PC-9 (cell line): ENCODE measurements around the gene UBN2. TPM values are rescaled to one million over a fixed set of nuclear protein-coding genes. Genes with fewer than 3 reads are reported as not detected.

Source experiments
- BruUV-seq: library from RNA; stranded (reverse); fragments of 400-500 nt; replicated peaks from 2 replicates; lab custom pipeline; 2021; lab: Mats Ljungman, UMichigan
- CTCF ChIA-PET: fragments of 300-600 bp; sonication (Branson Sonifier 250); formaldehyde crosslinking; loops from one replicate; lab custom pipeline; 2022; ENCODE audit warnings: antibody characterized with exemption; lab: Charles Lee
- POLR2A ChIA-PET: fragments of 300-600 bp; sonication (Branson Sonifier 250); formaldehyde crosslinking; loops from one replicate; lab custom pipeline; 2022; ENCODE audit warnings: antibody characterized with exemption; ENCODE audit not compliant: unreplicated experiment; lab: Charles Lee
- DNase-seq, 2 experiments: peaks; one replicate each; pipeline versions ENCODE4 v3.0.0 to v3.0.0-alpha.2; 2015 to 2022; ENCODE audit warnings: mixed read lengths in 1 of 2
- H2AFZ ChIP-seq: fragments of 200-600 bp; sonication (generic); 2 replicates; pipeline ENCODE4 v1.8.1; 2017; ENCODE audit warnings: antibody characterized with exemption
- H3F3A ChIP-seq: fragments of 200-600 bp; sonication (generic); 2 replicates; pipeline ENCODE4 v1.8.1; 2017; ENCODE audit warnings: antibody characterized with exemption, mild to moderate bottlenecking, low read depth; ENCODE audit not compliant: insufficient read depth
- H3K27ac ChIP-seq: fragments of 200-600 bp; sonication (generic); 2 replicates; pipeline ENCODE4 v1.6.1; 2016; ENCODE audit warnings: mixed run types
- H3K27me3 ChIP-seq: fragments of 200-600 bp; sonication (generic); 2 replicates; pipeline ENCODE4 v1.6.1; 2016; ENCODE audit warnings: low read depth, mixed run types; ENCODE audit not compliant: insufficient read depth
- H3K36me3 ChIP-seq: fragments of 200-600 bp; sonication (generic); 2 replicates; pipeline ENCODE4 v1.6.1; 2016; ENCODE audit warnings: low read depth, mixed run types
- H3K4me1 ChIP-seq: fragments of 200-600 bp; sonication (generic); replicated peaks from 2 replicates; pipeline ENCODE4 v1.6.1; 2016; ENCODE audit warnings: mixed run types; ENCODE audit not compliant: insufficient read depth
- H3K4me2 ChIP-seq: fragments of 200-600 bp; sonication (generic); 2 replicates; pipeline ENCODE4 v1.6.1; 2017; ENCODE audit warnings: mixed run types
- H3K4me3 ChIP-seq: fragments of 200-600 bp; sonication (generic); 2 replicates; pipeline ENCODE4 v1.6.1; 2016; ENCODE audit warnings: mixed run types
- H3K79me2 ChIP-seq: fragments of 200-600 bp; sonication (generic); 2 replicates; pipeline ENCODE4 v1.6.1; 2017; ENCODE audit warnings: low read depth, mixed run types
- H3K9me2 ChIP-seq: fragments of 200-600 bp; sonication (generic); 2 replicates; pipeline ENCODE4 v1.8.1; 2017; ENCODE audit warnings: mild to moderate bottlenecking; ENCODE audit not compliant: insufficient read depth
- H3K9me3 ChIP-seq: fragments of 200-600 bp; sonication (generic); 2 replicates; pipeline ENCODE4 v1.8.1; 2016; ENCODE audit warnings: low read depth; ENCODE audit not compliant: insufficient read depth
- H4K20me1 ChIP-seq: fragments of 200-600 bp; sonication (generic); 2 replicates; pipeline ENCODE4 v1.8.1; 2017; ENCODE audit not compliant: insufficient read depth
- EZH2 ChIP-seq: fragments of 200-600 bp; sonication (generic); IDR thresholded peaks from 2 replicates; pipeline ENCODE4 v1.8.0; 2017; ENCODE audit warnings: antibody characterized with exemption, low read depth
- intact Hi-C: fragments of 100-400 bp; cut with micrococcal nuclease; formaldehyde crosslinking; loops from one replicate; pipeline ENCODE4 v1.10.0; 2022; ENCODE audit not compliant: unreplicated experiment
- total RNA-seq: library from RNA; stranded (reverse); gene quantifications from 2 replicates; pipeline ENCODE4 v1.2.3, GENCODE V29; 2021
- TF ChIP-seq, protein P1 (sequence below): fragments of 200-600 bp; sonication (generic); conservative IDR thresholded peaks from 2 replicates; pipeline ENCODE4 v1.6.1; 2017; ENCODE audit warnings: mixed run types, antibody characterized with exemption, mild to moderate bottlenecking, moderate library complexity

UBN2 gene
- total RNA-seq, 1 experiment from 2014 or later: 34.1 TPM

DNA sequence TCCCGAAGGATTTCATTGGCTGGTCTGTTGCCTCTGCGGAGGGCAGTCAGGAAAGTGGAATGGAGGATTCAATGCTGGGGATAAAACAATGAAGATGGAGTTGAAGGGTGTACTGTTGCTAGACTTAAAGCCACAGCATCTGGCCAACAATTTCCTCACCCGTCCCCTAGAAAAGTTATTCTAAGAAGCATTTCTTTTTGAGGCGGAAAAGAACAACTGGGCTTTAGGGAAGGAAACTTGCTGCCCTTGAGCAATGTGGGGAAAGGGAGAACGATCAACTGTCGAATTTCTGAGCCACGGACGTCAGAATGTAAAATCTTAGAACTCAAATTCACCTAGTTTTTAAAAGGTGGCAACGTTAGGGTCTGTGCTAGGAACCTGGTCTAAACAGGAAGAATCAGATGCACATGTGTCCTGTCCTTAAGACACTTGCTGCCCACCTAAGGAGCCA, 110.8 kb downstream of the UBN2 start:
- peaks cover under 1% of the 10 kb centered on the region; the same call in 1 of the 2 replicates for H4K20me1 ChIP-seq
- TSS peak; percentile 59 for BruUV-seq
- peaks cover 28% of the 10 kb centered on the region for H3K79me2 ChIP-seq
- intact Hi-C loops: loop anchor here (1.0 to 10.0 kb wide), 5 partner anchors 18 to 589 kb away; partner anchors contain the start of gene LUC7L2
- peak overlapping the region; percentile 91 for H3K4me2 ChIP-seq
- peak overlapping the region; percentile 98 for H2AFZ ChIP-seq
- peaks cover 10% of the 10 kb centered on the region for H3K36me3 ChIP-seq
- H3K4me3 ChIP-seq: peak overlapping the region; percentile 80
- POLR2A ChIA-PET: interaction anchor here (0.6 kb wide), 1 partner anchor 330 kb away, joined by 3 read pairs; no protein-coding TSS in a partner anchor
- peak overlapping the region; percentile 93 for H3K27ac ChIP-seq
- 0 out of 2 replicates have a peak, but pooled peaks cover 4% of the 10 kb centered on the region for H3K9me3 ChIP-seq
- H3K27me3 ChIP-seq: no peaks in the 10 kb centered on the region
- peaks cover 10% of the 10 kb centered on the region; the same call in 1 of the 2 replicates for H3K4me1 ChIP-seq
- no peaks in the 10 kb centered on the region for H3K9me2 ChIP-seq
- DNase-seq: peak in 1 of 2 experiments; percentile 85
- TF ChIP-seq, protein P1, sequence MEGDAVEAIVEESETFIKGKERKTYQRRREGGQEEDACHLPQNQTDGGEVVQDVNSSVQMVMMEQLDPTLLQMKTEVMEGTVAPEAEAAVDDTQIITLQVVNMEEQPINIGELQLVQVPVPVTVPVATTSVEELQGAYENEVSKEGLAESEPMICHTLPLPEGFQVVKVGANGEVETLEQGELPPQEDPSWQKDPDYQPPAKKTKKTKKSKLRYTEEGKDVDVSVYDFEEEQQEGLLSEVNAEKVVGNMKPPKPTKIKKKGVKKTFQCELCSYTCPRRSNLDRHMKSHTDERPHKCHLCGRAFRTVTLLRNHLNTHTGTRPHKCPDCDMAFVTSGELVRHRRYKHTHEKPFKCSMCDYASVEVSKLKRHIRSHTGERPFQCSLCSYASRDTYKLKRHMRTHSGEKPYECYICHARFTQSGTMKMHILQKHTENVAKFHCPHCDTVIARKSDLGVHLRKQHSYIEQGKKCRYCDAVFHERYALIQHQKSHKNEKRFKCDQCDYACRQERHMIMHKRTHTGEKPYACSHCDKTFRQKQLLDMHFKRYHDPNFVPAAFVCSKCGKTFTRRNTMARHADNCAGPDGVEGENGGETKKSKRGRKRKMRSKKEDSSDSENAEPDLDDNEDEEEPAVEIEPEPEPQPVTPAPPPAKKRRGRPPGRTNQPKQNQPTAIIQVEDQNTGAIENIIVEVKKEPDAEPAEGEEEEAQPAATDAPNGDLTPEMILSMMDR: no peak
- no peak for TF ChIP-seq EZH2
- peaks cover 22% of the 10 kb centered on the region for H3F3A ChIP-seq
- CTCF ChIA-PET: no interaction called here

DNA sequence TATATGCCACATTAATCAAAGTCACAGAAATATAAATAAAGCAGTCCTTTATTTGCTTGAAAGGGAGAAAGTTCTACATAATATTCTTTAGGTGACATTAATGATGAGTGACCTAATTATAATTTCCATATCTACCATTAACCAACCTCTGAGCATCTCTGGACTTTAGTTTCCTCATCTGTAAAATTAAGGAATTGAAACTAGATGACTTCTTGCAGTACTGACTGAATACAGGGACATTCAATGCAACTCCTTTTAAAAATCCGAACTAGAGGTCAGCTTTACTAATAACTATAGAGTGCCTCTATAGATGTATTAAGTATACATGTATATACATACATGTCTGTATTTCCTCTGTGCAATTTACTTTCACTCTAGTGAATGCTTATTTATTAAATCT, 114.0 kb downstream of the UBN2 start:
- H3K9me3 ChIP-seq: no peaks in the 10 kb centered on the region
- DNase-seq: no peak
- CTCF ChIA-PET: no interaction called here
- peaks cover 10% of the 10 kb centered on the region for H3F3A ChIP-seq
- H3K27ac ChIP-seq: no peak overlapping the region
- H4K20me1 ChIP-seq: peaks cover 4% of the 10 kb centered on the region; the same call in 1 of the 2 replicates
- TF ChIP-seq, protein P1: no peak
- TF ChIP-seq EZH2: no peak
- H3K27me3 ChIP-seq: no peaks in the 10 kb centered on the region
- POLR2A ChIA-PET: no interaction called here
- peaks cover 13% of the 10 kb centered on the region for H3K36me3 ChIP-seq
- no peak overlapping the region for H2AFZ ChIP-seq
- no peaks in the 10 kb centered on the region for H3K9me2 ChIP-seq
- H3K4me3 ChIP-seq: no peak overlapping the region
- H3K79me2 ChIP-seq: peaks cover 28% of the 10 kb centered on the region
- H3K4me1 ChIP-seq: peaks cover 7% of the 10 kb centered on the region; the same call in 1 of the 2 replicates
- intact Hi-C loops: loop anchor here (10.0 kb wide), 1 partner anchor 460 kb away; no protein-coding TSS in a partner anchor
- BruUV-seq: no TSS peak
- no peak overlapping the region for H3K4me2 ChIP-seq

DNA sequence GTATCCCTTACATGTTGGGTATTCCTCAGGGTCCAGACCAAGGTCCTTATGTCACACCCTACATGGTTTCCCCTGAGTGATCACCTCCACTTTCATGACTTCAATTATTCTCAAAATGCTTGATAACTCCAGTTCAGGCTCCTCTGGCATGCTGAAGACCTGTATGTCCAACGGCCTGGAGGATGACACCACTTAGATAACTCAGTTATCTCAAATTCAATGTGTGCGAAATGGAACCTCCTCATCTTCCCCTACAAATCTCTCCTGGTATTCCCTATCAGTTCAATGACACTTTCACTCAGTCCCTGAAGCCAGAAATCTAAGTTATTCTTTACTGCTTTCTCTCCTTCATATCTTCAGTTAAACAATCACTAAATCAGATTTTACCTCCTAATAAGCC, 120.0 kb downstream of the UBN2 start:
- POLR2A ChIA-PET: no interaction called here
- no TSS peak for BruUV-seq
- CTCF ChIA-PET: no interaction called here

More for the DNA sequence above, 120.0 kb downstream of the UBN2 start:
- TF ChIP-seq, protein P1: no peak
- TF ChIP-seq EZH2: no peak
- H3K9me2 ChIP-seq: no peaks in the 10 kb centered on the region
- H3K36me3 ChIP-seq: peaks cover 9% of the 10 kb centered on the region
- H3K4me2 ChIP-seq: no peak overlapping the region
- no peak overlapping the region for H3K4me3 ChIP-seq
- no peak for DNase-seq
- no peaks in the 10 kb centered on the region for H3K9me3 ChIP-seq
- no peak overlapping the region for H3K27ac ChIP-seq
- H3K27me3 ChIP-seq: no peaks in the 10 kb centered on the region
- no peaks in the 10 kb centered on the region for H3K79me2 ChIP-seq
- H3K4me1 ChIP-seq: no peaks in the 10 kb centered on the region
- no peak overlapping the region for H2AFZ ChIP-seq
- H4K20me1 ChIP-seq: peaks cover 4% of the 10 kb centered on the region; the same call in 1 of the 2 replicates
- intact Hi-C loops: no loop called here
- peaks cover 15% of the 10 kb centered on the region for H3F3A ChIP-seq
